Measurements from ENCODE around the gene SMARCA4.
A peak's percentile ranks its signal among the peaks of the same experiment; 100 is the strongest.
"Not testable (repeated sequence)": the region's sequence is repeated elsewhere in the genome, so short reads cannot be mapped to it uniquely, and the experiment has no call there.

Gene SMARCA4

DNA sequence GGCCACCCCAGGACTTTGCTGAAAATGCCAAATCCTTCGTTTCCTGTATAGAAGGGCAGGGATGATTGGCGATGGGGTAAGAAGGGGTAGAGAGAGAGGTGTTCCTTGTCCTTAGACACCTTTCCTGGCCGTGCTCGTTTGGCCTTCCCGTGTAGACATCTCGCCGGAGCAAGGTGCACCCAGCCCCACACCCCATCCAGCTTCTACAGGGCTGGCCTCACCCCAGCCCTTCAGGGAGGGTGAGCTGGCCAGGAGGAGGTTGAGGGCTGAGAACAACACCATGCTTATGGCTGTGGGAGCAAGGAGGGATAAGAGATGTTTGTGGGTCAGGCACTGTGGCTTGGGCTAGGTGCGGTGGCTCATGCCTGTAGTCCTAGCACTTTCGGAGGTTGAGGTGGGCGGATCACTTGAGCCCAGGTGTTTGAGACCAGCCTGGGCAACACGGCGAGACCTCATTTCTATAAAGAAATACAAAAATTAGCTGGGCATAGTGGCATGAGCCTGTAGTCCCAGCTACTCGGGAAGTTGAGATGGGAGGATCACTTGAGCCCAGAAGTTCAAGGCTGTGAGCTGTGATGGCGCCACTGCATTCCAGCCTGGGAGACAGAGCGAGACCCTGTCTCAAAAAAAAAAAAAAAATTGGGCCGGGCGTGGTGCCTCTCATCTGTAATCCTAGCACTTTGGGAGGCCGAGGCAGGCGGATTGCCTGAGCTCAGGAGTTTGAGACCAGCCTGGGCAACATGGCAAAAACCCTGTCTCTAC, 15.5 kb downstream of the SMARCA4 start:
- no peak for DNase-seq (ENCODE audit: low read depth in 2 of 2)

DNA sequence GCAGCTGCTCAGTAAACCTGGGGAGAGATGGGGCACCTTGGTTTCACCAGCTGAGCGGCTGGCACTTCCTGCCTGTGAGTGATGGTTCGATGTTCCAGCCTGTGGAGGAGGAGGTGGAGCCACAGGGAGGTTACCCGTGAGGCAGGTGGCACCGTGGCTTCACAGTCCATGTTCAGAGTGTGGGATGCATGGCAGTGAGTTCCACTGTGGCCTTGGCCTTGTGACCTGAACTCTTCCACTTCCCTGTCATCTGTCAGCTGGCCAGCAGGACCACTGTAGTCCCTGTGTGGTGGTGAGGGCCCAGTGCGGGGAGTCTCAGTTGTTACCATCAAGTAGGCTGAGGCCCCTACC, 16.9 kb downstream of the SMARCA4 start:
- no peak for DNase-seq (ENCODE audit: low read depth in 2 of 2)

DNA sequence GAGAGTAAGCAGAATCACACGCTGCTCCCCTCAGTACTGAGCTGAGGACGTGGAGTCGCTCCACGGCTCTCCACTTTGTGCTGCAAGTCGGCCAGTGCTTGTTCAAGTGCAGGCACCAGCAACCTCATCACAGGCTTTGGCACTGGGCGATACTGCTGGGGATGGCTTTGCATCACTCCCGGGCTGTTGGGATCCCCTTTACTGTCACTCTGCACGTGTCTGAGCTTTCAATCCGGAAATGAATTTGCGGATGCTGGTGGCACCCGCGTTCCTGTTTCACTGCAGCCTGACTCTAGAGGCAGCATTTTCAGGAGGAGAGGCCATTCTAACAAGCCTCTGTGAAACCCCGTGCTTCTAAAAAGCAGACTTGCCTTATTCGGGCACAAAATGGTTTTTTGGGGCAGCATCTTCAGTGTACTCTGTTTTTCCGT, 19.1 kb downstream of the SMARCA4 start:
- peak in 1 of 2 experiments; percentile 14 for DNase-seq (ENCODE audit: low read depth in 2 of 2)

DNA sequence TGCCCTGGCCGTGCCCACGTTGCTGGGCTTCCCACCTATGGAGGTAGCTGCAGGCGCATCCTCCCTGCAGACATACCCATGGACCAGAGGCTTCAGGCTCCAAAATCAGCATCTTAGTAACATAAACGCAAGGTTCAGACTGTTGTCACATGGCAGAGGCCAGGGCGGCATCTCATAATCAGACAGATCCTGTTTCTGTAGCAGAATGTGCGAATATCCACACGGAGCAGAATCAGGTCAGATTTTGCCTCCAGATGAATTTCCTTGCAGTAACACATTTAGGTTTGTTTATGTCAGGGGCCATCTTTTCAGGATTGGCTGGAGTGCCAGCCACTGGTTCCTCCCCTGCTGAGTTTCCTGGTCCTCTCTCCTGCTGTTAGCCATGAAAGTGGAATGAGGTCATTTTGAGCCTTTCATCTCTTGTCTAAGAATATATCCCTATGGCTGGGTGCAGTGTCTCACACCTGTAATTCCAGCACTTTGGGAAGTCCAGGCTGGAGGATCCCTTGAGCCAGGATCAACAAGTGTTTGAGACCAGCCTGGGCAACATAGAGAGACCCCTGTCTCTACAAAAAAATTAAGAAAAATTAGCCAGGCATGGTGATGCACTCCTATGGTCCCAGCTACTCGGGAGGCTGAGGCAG, 20.5 kb downstream of the SMARCA4 start:
- no peak for DNase-seq (ENCODE audit: low read depth in 2 of 2)

DNA sequence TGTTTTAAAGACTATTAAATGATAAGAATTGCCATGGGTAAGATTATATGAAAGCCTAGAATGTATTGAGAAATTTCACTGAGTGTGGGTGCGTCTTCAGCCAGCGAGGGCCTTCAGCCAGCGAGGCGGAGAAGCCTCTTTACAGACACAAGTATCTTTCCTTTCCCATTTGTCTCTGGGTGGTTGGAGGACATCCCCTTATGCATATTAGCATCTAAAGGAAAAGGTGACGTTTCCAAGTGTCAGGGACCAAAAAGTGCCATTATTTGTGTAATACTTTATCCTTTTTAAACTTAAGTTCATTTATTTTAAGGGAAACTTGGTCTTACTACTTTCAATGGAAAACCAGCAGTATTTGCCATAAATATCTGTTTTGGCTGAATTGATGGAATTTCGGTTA, 22.2 kb downstream of the SMARCA4 start:
- DNase-seq (ENCODE audit: low read depth in 2 of 2): no peak

DNA sequence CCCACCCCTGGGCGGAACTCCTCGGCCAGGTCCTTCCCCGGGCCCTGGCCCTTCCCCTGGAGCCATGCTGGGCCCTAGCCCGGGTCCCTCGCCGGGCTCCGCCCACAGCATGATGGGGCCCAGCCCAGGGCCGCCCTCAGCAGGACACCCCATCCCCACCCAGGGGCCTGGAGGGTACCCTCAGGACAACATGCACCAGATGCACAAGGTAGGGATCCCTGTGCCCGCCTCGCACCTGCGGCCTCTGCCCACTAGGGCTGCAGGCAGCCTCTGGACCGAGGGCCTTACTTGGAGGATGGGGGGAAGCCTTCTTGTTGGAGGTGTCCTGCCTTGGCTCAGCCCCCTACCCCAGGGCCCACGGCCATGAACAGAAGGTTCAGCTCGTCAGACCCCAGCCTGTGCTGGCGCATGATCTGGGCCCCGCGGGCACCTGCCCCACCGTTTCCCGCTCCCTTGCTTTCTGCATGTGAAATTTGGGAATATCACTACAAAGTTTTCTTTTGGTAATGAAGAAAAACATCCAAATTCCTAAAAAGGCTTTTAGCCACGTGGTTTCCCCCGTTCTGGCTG, 23.4 kb downstream of the SMARCA4 start:
- no peak for DNase-seq (ENCODE audit: low read depth in 2 of 2)

DNA sequence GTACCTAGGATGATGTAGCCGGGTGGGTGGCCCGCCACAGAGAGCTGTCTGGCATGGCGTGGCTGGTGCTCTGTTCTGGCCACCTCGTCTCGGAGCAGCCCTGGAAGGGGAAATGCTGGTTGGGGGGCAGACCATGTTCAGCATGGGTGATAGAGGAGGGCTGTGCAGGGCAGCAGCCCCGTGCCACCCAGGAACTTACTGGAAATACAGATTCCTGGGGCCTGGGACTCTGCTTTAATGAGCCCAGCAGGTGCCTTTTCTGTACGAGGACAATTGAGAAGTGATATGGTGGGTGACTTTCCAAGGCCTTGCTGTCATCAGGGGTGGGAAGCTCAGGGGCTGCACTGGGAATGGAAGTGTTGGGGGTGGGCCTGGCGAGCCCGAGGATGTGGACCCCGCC, 24.7 kb downstream of the SMARCA4 start:
- no peak for DNase-seq (ENCODE audit: low read depth in 2 of 2)

DNA sequence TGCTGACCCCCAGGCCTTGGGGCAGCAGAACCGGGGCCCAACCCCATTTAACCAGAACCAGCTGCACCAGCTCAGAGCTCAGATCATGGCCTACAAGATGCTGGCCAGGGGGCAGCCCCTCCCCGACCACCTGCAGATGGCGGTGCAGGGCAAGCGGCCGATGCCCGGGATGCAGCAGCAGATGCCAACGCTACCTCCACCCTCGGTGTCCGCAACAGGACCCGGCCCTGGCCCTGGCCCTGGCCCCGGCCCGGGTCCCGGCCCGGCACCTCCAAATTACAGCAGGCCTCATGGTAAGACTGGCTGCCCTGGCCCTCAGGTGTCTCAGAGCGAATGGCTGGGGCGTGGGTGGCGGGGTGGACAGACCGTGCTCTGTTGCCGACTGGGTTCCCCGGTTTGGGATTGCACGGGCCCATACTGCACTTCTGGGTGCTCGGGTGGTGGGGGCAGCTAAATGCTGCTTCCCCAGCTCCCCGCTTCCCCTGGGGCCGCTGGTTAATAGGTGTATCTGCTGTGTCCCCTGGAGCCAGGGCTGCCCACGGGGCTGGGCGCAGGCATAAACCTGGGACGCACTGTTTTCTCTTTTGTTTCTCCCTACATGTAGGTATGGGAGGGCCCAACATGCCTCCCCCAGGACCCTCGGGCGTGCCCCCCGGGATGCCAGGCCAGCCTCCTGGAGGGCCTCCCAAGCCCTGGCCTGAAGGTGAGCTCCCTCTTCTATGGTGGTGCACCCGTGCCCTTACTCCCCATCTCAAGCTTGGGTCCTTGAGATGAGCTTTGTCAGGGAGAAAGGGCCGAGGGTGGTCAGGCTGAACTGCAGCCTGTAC, 25.7 kb downstream of the SMARCA4 start:
- no peak for DNase-seq (ENCODE audit: low read depth in 2 of 2)

DNA sequence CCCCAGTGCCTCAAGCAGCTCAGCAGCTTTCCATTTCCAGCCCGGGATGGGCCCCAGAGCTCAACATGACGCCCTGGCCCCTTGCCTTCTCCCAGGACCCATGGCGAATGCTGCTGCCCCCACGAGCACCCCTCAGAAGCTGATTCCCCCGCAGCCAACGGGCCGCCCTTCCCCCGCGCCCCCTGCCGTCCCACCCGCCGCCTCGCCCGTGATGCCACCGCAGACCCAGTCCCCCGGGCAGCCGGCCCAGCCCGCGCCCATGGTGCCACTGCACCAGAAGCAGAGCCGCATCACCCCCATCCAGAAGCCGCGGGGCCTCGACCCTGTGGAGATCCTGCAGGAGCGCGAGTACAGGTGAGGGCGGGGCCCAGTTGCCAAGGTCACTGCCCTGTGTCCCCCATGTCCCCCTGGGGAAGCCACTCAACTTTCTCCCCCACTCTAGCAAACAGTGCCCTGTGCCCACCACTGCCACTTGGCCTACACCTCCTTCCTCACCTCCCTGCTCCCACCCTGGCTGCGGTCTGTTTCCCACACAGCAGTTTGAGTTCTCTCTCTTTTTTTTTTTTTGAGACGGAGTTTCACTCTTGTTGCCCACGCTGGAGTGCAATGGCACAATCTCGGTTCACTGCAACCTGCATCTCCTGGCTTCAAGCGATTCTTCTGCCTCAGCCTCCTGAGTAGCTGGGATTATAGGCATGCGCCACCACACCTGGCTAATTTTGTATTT, 26.9 kb downstream of the SMARCA4 start:
- DNase-seq (ENCODE audit: low read depth in 2 of 2): no peak

DNA sequence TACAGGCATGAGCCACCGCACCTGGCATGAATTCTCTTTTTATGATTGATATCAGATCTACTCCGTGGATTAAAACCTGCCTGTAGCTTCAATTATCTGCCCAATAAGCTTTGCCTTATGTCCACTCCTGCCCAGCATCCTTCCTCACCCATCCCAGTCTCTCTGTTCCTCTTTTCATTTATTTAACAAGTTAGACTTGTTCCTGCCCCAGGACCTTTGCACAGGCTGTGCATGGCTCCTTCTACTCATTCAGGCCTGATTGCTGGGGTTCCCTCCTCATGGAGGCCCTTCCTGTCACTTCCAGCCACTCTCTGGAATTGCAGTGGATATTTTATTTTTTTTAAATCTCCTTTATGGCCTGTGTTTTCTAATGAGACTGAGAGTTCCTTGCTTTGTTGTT, 27.6 kb downstream of the SMARCA4 start:
- no peak for DNase-seq (ENCODE audit: low read depth in 2 of 2)

DNA sequence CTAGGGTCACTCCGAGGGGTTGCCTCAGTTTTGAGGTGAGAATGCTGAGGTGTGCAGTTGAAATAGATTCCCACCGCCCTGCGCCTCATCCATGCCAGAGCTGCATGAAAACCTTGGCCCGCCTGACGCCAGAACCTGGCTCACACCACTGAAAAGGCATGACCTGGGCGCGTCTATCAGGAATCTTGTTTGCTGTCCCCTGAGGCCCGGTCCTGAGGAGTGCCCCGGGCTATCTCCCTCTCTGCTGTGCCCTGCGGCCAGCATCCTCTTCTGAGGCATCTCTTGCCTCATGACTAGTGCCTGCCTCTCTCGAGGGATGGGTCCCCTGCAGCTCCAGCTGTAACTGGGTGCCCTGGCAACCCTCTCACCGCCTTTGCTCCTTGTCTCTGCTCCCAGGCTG, 28.1 kb downstream of the SMARCA4 start:
- DNase-seq (ENCODE audit: low read depth in 2 of 2): no peak

DNA sequence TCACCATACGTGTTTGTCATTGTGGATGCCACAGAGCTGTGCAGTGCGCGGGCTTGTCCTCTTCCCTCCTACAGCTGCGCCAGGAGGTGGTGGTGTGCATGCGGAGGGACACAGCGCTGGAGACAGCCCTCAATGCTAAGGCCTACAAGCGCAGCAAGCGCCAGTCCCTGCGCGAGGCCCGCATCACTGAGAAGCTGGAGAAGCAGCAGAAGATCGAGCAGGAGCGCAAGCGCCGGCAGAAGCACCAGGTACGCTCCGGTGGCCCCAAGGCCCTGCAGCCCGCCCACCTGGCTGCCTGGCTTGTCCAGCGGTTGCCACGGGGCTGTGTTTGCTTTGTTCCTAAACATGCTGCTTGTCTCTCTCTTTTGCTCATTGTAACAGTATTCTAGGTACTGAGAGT, 30.2 kb downstream of the SMARCA4 start:
- DNase-seq (ENCODE audit: low read depth in 2 of 2): no peak

DNA sequence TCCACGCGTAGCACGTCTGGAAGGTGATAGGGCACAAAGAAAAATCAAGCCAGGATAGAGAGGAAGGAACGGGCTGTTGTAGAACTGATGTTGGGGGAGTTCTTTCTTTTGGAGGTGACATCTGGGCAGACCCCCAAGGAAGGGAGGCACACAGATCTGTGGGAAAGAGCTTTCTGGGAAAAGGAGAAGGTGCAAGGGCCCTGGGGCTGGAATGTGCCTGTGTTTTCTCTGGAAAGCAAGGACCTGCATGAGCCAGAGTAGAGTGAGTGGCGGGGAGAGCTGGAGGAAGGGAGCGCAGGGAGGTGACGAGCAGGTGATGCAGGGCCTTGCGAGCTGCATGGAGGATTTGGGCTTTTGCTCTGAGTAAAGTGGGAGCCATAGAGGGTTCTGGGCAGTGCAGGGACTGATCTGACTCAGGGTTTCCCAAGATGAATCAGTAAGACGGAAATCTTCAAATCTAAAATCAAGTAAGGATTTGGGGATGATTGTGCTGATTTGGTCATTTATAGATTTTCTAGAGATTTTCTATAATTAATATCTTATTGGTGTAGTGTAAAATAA, 30.8 kb downstream of the SMARCA4 start:
- no peak for DNase-seq (ENCODE audit: low read depth in 2 of 2)

DNA sequence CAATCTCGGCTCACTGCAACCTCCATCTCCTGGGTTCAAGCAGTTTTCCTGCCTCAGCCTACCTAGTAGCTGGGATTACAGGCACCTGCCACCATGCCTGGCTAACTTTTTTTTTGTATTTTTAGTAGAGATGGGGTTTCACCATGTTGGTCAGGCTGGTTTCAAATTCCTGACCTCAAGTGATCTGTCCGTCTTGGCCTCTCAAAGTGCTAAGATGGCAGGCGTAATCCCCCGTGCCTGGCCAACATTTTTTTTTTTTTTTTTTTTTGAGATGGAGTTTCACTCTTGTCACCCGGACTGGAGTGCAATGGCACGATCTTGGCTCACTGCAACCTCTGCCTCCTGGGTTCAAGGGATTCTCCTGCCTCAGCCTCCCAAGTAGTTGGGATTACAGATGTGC, 31.3 kb downstream of the SMARCA4 start:
- DNase-seq (ENCODE audit: low read depth in 2 of 2): not testable (repeated sequence)

DNA sequence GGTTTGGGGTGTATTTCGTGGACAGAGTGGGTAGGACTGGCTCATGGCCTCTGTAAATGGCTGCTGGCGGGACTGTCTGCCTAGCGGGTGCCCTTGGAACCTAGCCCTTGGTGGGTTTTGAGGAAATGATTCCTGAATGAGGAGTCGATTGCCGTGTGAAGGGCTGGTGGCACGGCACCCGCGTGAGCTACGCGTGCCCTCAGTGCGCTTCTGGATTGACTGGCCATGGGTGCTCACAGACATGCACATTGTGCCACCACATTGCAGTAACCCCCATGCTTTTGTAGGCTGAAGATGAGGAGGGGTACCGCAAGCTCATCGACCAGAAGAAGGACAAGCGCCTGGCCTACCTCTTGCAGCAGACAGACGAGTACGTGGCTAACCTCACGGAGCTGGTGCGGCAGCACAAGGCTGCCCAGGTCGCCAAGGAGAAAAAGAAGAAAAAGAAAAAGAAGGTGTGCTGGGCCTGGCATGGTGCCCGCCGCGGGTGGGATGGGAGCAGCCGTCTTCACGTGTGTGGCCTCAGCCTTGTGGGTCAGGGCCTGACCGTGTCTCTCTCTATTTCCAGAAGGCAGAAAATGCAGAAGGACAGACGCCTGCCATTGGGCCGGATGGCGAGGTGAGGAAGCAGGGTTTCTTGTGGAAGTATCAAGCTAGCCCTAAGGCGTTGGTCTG, 35.2 kb downstream of the SMARCA4 start:
- no peak for DNase-seq (ENCODE audit: low read depth in 2 of 2)

DNA sequence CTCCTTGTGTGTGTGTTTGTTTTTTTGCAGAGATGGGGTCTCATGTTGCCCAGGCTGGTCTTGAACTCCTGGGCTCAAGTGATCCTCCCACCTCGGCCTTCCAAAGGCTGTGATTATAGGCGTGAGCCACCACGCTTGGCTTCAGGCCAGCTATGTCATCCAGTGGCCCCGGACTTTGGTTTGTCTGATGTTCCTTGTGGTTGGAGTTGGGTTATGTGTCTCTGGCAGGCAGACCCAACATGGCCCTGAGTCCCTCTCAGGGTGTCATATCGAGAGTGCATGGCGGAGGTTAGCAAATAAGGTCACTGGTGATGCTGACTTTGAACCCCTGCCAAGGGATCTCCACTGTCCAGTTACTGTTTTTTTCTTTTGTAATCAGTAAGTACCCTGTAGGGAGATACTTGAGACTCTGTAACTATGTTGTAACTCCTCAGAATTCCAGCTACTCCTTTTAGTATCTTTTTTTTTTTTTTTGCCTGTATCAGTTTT, 37.3 kb downstream of the SMARCA4 start:
- no peak for DNase-seq (ENCODE audit: low read depth in 2 of 2)

DNA sequence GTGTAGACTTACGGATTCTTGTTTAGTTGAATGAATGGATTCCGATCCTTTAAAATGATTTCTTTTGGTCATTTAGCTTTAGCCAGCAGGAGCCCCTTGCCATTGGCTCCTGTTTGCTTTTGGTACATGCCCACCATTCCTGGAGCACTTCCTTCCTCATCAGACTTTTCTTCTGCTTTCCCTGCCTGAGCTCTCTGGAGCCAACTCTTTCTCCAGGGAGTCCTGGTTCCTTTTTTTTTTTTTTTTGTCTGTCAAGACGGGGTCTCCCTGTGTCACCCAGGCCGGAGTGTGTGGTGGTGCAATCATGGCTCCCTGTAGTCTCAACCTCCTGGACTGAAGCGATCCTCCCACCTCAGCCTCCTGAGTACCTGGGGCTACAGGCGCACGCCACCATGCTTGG, 37.8 kb downstream of the SMARCA4 start:
- no peak for DNase-seq (ENCODE audit: low read depth in 2 of 2)

DNA sequence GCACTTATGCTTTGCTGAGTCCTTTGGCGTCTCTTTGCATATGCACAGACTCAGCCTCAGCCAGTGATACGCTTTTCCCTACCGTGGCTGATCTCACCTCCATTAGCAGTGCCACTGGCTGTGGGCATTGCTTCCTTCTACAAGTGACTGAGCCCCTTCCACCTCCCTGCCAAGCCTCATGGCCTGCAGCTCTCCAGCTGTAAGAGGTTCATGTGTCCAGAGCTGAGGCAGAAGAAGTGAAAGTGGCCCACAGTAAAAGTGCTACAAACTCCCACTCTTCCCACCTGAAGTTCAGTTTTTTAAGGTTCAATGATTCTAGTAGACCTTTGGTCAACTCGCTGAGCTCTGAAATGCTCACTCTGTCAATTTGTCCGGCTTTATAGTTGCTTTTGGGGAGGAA, 44.7 kb downstream of the SMARCA4 start:
- DNase-seq (ENCODE audit: low read depth in 2 of 2): no peak

DNA sequence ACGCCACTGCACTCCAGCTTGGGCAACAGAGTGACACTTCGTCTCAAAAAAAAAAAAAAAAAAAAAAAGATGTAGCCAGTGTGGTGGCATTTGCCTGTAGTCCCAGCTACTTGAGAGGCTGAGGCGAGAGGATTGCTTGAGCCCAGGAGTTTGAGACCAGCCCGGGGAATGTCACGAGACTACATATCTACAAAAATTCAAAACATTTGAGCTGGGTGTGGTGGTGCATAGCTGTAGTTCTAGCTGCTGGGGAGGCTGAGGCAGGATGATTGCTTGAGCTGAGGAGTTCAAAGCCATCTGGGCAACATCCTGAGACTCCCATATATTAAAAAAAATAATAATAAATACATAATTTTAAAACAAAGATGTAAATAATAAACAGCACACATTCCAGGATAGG, 46.6 kb downstream of the SMARCA4 start:
- DNase-seq (ENCODE audit: low read depth in 2 of 2): no peak

DNA sequence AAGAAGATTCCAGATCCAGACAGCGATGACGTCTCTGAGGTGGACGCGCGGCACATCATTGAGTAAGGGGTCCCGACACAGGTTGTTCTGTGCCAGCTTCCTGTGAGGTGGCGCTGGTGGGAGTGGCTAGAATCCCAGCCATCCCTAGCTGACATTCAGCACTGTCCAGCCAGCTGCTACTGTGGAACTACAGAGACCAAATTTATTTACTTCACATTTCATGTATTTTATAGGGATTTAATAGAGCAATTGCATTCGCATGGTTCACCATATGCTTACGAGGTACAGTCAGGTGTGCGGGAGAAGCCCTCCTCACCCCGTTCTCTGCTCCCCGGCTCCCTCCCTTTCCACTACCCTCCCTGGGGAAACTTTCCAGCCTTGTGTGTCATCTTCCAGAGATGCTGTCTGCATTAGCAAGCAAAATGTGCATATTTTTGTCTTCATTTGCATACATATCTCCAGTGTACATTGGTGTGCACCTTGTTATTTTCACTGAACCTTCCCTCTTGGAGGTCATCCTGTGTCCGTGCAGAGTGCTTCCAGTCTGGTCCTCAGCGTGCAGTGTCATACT, 47.2 kb downstream of the SMARCA4 start:
- DNase-seq (ENCODE audit: low read depth in 2 of 2): no peak
